GM12874 (cell line): Measurements from ENCODE around the gene CDC14B.

Source experiments
- CTCF ChIP-seq: IDR thresholded peaks from 2 replicates; pipeline ENCODE4 v1.5.1; 2011; ENCODE audit warnings: low read depth, mild to moderate bottlenecking, control low read depth, low read length, moderate library complexity; ENCODE audit not compliant: insufficient read depth

The CDC14B gene

GRCh38 chr9:96641514-96641913 lies 21.9 kb upstream of the CDC14B start:
- TF ChIP-seq CTCF: no peak

GRCh38 chr9:96638606-96639364 lies 19.1 kb upstream of the CDC14B start:
- TF ChIP-seq CTCF: no peak

GRCh38 chr9:96636368-96636767 lies 16.7 kb upstream of the CDC14B start:
- TF ChIP-seq CTCF: no peak

GRCh38 chr9:96626912-96627311 lies 7.3 kb upstream of the CDC14B start:
- TF ChIP-seq CTCF: no peak

DNA sequence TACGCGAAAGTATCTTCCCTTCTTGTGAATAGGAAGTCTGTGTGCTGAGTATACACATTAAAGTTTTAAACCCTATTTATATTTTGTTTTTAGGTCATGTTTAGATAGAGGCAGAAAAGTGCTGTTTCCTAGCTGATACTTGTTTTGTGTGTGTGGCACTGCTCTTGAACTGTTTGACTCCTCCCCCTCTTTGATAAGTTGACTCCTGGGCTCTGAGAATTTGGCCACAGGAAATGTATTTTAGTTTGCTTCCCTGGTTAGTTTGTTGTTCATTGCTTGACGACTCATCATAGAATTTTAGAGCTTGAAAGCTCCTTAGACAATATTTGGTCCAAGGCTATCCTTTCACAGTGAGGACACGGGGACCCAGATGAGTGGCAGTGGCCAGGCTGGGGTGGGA lies 2.0 kb upstream of the CDC14B start:
- no peak for TF ChIP-seq CTCF

DNA sequence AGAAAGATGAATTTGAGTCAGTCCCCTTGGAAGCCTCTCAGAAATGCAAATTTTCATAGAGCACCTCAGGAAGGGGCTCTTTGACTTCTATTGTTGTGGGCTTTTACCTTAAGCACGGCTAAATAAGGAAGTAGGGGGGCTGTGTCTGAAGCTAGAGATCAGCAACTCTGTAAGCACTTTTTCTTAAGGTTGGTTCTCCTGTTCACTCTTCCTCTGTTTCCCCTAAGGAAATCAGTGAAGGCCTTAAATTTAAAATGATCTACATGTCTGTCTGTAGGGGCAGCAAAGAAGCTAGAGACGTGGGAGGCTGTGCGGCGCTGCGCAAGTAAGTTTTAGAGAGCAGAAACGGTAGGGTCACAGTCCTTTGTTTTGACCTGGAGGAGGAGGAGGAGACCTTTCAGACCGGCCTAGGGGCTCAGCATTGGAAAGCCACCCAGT lies 1.2 kb upstream of the CDC14B start:
- no peak for TF ChIP-seq CTCF

GRCh38 chr9:96620181-96620514 lies 505 bp upstream of the CDC14B start:
- TF ChIP-seq CTCF: no peak
